Dendritic cell treated with granulocyte-macrophage colony-stimulating factor and Interleukin-4, amounts not matched to agents 40 ng/mL and 50 ng/mL, for 4 days (primary cell): ENCODE measurements around the gene HMG20A.

ENCODE experiments used
- H3K27ac Mint-ChIP-seq: one replicate; pipeline ENCODE4 v1.8.0; 2022; ENCODE audit warnings: mild to moderate bottlenecking, mixed read lengths
- H3K27me3 Mint-ChIP-seq: one replicate; pipeline ENCODE4 v1.8.0; 2022; ENCODE audit warnings: mild to moderate bottlenecking, mixed read lengths
- H3K36me3 Mint-ChIP-seq: one replicate; pipeline ENCODE4 v1.8.0; 2022; ENCODE audit warnings: low read depth, mixed read lengths
- H3K4me1 Mint-ChIP-seq: one replicate; pipeline ENCODE4 v1.8.0; 2022; ENCODE audit warnings: low read depth, mixed read lengths
- H3K4me3 Mint-ChIP-seq: one replicate; pipeline ENCODE4 v1.8.0; 2022; ENCODE audit warnings: mild to moderate bottlenecking, moderate library complexity, mixed read lengths
- H3K9me3 Mint-ChIP-seq: one replicate; pipeline ENCODE4 v1.8.0; 2022; ENCODE audit warnings: mixed read lengths
- intact Hi-C: fragments of 100-400 bp; cut with micrococcal nuclease; formaldehyde crosslinking; loops from one replicate; pipeline ENCODE4 v1.15.0; 2022

HMG20A gene

GRCh38 chr15:77430213-77430612, 9.5 kb downstream of the HMG20A start:
- Mint-ChIP-seq H3K27ac (no peak overlapping the region), H3K4me1 (peaks cover 12% of the 10 kb centered on the region), H3K36me3 (peaks cover 1% of the 10 kb centered on the region), H3K9me3 (no peaks in the 10 kb centered on the region), H3K27me3 (no peaks in the 10 kb centered on the region), H3K4me3 (no peak overlapping the region)
- intact Hi-C loops, result no loop called here

- H3K36me3 Mint-ChIP-seq, result no peaks in the 10 kb centered on the region
- no peak overlapping the region for H3K4me3 Mint-ChIP-seq
- intact Hi-C loops, result no loop called here
- no peak overlapping the region for H3K27ac Mint-ChIP-seq
- H3K4me1 Mint-ChIP-seq, result peaks cover 12% of the 10 kb centered on the region
- H3K27me3 Mint-ChIP-seq, result no peaks in the 10 kb centered on the region
- H3K9me3 Mint-ChIP-seq, result no peaks in the 10 kb centered on the region
Measured at GRCh38 chr15:77430652-77431051, 10.0 kb downstream of the HMG20A start.

GRCh38 chr15:77436822-77437221, 16.1 kb downstream of the HMG20A start:
- H3K36me3 Mint-ChIP-seq, result no peaks in the 10 kb centered on the region
- peaks cover 17% of the 10 kb centered on the region for H3K4me1 Mint-ChIP-seq
- H3K4me3 Mint-ChIP-seq, result no peak overlapping the region
- H3K27ac Mint-ChIP-seq, result no peak overlapping the region
- H3K9me3 Mint-ChIP-seq, result no peaks in the 10 kb centered on the region
- no peaks in the 10 kb centered on the region for H3K27me3 Mint-ChIP-seq
- intact Hi-C loops, result no loop called here

- Mint-ChIP-seq H3K36me3 (no peaks in the 10 kb centered on the region), H3K4me3 (no peak overlapping the region), H3K4me1 (peaks cover 17% of the 10 kb centered on the region), H3K9me3 (no peaks in the 10 kb centered on the region), H3K27me3 (no peaks in the 10 kb centered on the region), H3K27ac (no peak overlapping the region)
- intact Hi-C loops, result no loop called here
Measured at GRCh38 chr15:77437264-77437663, 16.6 kb downstream of the HMG20A start.

- no peak overlapping the region for H3K27ac Mint-ChIP-seq
- peaks cover 25% of the 10 kb centered on the region for H3K4me1 Mint-ChIP-seq
- H3K27me3 Mint-ChIP-seq, result no peaks in the 10 kb centered on the region
- intact Hi-C loops, result no loop called here
- H3K36me3 Mint-ChIP-seq, result no peaks in the 10 kb centered on the region
- no peak overlapping the region for H3K4me3 Mint-ChIP-seq
- H3K9me3 Mint-ChIP-seq, result no peaks in the 10 kb centered on the region
Measured at GRCh38 chr15:77440378-77440999, 19.8 kb downstream of the HMG20A start.

- peaks cover 10% of the 10 kb centered on the region for H3K4me1 Mint-ChIP-seq
- peaks cover 28% of the 10 kb centered on the region for H3K36me3 Mint-ChIP-seq
- H3K27ac Mint-ChIP-seq, result no peak overlapping the region
- no peak overlapping the region for H3K4me3 Mint-ChIP-seq
- H3K9me3 Mint-ChIP-seq, result no peaks in the 10 kb centered on the region
- no peaks in the 10 kb centered on the region for H3K27me3 Mint-ChIP-seq
- intact Hi-C loops, result no loop called here
Measured at GRCh38 chr15:77446840-77447390, 26.2 kb downstream of the HMG20A start.

- H3K36me3 Mint-ChIP-seq, result peaks cover 28% of the 10 kb centered on the region
- no peaks in the 10 kb centered on the region for H3K27me3 Mint-ChIP-seq
- no peaks in the 10 kb centered on the region for H3K9me3 Mint-ChIP-seq
- H3K4me3 Mint-ChIP-seq, result no peak overlapping the region
- intact Hi-C loops, result no loop called here
- peaks cover 13% of the 10 kb centered on the region for H3K4me1 Mint-ChIP-seq
- H3K27ac Mint-ChIP-seq, result peak overlapping the region; percentile 10
Measured at GRCh38 chr15:77454265-77454664, 33.6 kb downstream of the HMG20A start.

GRCh38 chr15:77454951-77455350, 34.3 kb downstream of the HMG20A start:
- peak overlapping the region; percentile 10 for H3K27ac Mint-ChIP-seq
- peaks cover 28% of the 10 kb centered on the region for H3K36me3 Mint-ChIP-seq
- intact Hi-C loops, result no loop called here
- H3K9me3 Mint-ChIP-seq, result no peaks in the 10 kb centered on the region
- H3K4me1 Mint-ChIP-seq, result peaks cover 13% of the 10 kb centered on the region
- no peak overlapping the region for H3K4me3 Mint-ChIP-seq
- no peaks in the 10 kb centered on the region for H3K27me3 Mint-ChIP-seq

GRCh38 chr15:77455696-77456321, 35.1 kb downstream of the HMG20A start:
- H3K4me1 Mint-ChIP-seq, result peaks cover 13% of the 10 kb centered on the region
- H3K27me3 Mint-ChIP-seq, result no peaks in the 10 kb centered on the region
- H3K27ac Mint-ChIP-seq, result no peak overlapping the region
- intact Hi-C loops, result no loop called here
- no peaks in the 10 kb centered on the region for H3K9me3 Mint-ChIP-seq
- no peak overlapping the region for H3K4me3 Mint-ChIP-seq
- peaks cover 35% of the 10 kb centered on the region for H3K36me3 Mint-ChIP-seq

- Mint-ChIP-seq H3K27ac (no peak overlapping the region), H3K27me3 (no peaks in the 10 kb centered on the region), H3K9me3 (no peaks in the 10 kb centered on the region), H3K36me3 (peaks cover 34% of the 10 kb centered on the region), H3K4me3 (no peak overlapping the region), H3K4me1 (peaks cover 13% of the 10 kb centered on the region)
- intact Hi-C loops, result no loop called here
Measured at GRCh38 chr15:77456746-77457145, 36.1 kb downstream of the HMG20A start.

- intact Hi-C loops, result no loop called here
- Mint-ChIP-seq H3K36me3 (peaks cover 34% of the 10 kb centered on the region), H3K4me1 (peaks cover 13% of the 10 kb centered on the region), H3K27ac (no peak overlapping the region), H3K27me3 (no peaks in the 10 kb centered on the region), H3K9me3 (no peaks in the 10 kb centered on the region), H3K4me3 (no peak overlapping the region)
Measured at GRCh38 chr15:77457191-77457904, 36.7 kb downstream of the HMG20A start.

GRCh38 chr15:77457905-77458265, 37.2 kb downstream of the HMG20A start:
- intact Hi-C loops, result no loop called here
- Mint-ChIP-seq H3K4me1 (peaks cover 13% of the 10 kb centered on the region), H3K27me3 (no peaks in the 10 kb centered on the region), H3K36me3 (peaks cover 34% of the 10 kb centered on the region), H3K4me3 (no peak overlapping the region), H3K27ac (no peak overlapping the region), H3K9me3 (no peaks in the 10 kb centered on the region)

GRCh38 chr15:77459031-77459430, 38.3 kb downstream of the HMG20A start:
- peaks cover 13% of the 10 kb centered on the region for H3K4me1 Mint-ChIP-seq
- intact Hi-C loops, result no loop called here

GRCh38 chr15:77461486-77461885, 40.8 kb downstream of the HMG20A start:
- intact Hi-C loops, result no loop called here
- Mint-ChIP-seq H3K9me3 (no peaks in the 10 kb centered on the region), H3K36me3 (peaks cover 41% of the 10 kb centered on the region)

More at GRCh38 chr15:77459031-77459430, 38.3 kb downstream of the HMG20A start:
- Mint-ChIP-seq H3K27me3 (no peaks in the 10 kb centered on the region), H3K4me3 (no peak overlapping the region), H3K27ac (no peak overlapping the region), H3K9me3 (no peaks in the 10 kb centered on the region), H3K36me3 (peaks cover 34% of the 10 kb centered on the region)

More at GRCh38 chr15:77461486-77461885, 40.8 kb downstream of the HMG20A start:
- Mint-ChIP-seq H3K4me3 (no peak overlapping the region), H3K27ac (no peak overlapping the region), H3K4me1 (no peaks in the 10 kb centered on the region), H3K27me3 (no peaks in the 10 kb centered on the region)
